Measurements from ENCODE around the gene ZCCHC3.
"Not testable (repeated sequence)": the region's sequence is repeated elsewhere in the genome, so short reads cannot be mapped to it uniquely, and the experiment has no call there.

ZCCHC3 gene, protein sequence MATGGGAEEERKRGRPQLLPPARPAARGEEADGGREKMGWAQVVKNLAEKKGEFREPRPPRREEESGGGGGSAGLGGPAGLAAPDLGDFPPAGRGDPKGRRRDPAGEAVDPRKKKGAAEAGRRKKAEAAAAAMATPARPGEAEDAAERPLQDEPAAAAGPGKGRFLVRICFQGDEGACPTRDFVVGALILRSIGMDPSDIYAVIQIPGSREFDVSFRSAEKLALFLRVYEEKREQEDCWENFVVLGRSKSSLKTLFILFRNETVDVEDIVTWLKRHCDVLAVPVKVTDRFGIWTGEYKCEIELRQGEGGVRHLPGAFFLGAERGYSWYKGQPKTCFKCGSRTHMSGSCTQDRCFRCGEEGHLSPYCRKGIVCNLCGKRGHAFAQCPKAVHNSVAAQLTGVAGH

DNA sequence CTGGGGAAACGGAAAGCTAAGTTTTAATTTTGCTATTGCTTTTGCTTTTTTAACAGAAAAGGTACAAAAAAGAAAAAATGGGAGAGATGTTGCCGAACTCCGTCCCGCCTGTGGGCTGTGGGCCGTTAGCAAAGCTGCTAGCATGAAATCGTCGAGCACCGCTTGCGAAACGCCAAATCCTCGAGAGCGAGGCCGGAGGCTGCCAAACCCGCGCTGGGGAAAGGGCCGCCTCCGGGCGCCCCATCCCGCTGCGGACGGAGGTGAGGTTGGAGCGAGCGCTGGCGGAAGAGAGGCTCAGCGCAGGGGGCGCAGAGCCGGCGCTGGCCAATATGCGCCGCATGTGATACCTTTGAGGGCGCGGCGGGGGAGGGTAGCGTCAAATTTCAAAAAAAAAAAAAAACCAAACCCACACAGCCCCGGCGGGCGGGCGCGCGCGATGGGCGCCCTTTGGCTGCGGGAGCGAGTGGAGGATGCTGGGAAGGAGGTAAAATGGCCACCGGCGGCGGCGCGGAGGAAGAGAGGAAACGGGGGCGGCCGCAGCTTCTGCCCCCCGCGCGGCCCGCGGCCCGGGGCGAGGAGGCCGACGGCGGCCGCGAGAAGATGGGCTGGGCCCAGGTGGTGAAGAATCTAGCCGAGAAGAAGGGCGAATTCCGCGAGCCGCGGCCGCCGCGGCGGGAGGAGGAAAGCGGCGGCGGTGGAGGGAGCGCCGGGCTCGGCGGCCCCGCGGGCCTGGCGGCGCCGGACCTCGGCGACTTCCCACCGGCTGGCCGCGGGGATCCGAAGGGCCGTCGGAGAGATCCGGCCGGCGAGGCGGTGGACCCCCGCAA, at the start of gene ZCCHC3:
TSS of gene ZCCHC3 (plus strand) at position 473 of the 827 bp plus-strand sequence. CDS start at position 490, 17 bp downstream.
- DNase-seq (ENCODE audit: insufficient read length, low spot score): peak; percentile 88
- FAIRE-seq: no peak

DNA sequence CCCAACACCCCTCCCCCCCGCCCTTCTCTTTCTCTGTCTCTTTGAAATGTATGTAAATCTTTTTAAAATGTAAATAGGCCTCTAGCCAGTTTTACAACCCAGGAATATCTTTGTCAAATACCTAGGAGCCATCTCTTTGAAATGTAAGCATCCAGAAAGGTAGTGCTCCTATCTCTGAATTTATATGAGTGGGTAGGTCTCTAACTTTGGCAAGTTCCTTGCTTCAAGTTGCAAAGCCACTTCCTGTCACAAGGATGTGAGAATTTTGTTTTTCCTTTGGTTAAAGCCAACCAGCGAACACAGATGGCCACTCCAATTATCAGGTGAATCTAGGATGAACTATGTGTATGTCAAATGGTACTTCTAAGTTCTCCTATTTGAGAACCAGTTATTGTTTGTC, 46.0 kb upstream of the ZCCHC3 start:
- DNase-seq (ENCODE audit: insufficient read length, low spot score) (no peak), FAIRE-seq (no peak)

DNA sequence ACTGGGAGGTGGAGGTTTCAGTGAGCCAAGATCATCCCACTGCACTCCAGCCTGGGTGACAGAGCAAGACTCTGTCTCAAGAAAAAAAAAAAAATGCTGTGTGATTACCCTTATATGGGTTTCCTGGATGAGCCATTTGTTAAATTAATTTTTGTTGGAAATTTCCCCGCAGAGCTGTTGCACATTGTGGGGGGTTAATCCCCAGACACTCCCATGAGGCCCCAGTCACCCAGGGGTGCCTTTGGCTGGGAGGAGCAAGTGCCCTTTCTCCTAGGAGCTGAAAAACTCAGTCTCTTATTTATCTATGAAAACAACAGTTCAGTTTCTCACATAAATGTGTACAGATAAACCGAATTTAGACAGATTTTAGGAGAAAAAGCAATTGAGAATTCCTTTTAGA, 44.6 kb upstream of the ZCCHC3 start:
- FAIRE-seq (no peak), DNase-seq (ENCODE audit: insufficient read length, low spot score) (no peak)

GRCh38 chr20:253447-253846, 43.9 kb upstream of the ZCCHC3 start:
- not testable (repeated sequence) for DNase-seq (ENCODE audit: insufficient read length, low spot score); FAIRE-seq

DNA sequence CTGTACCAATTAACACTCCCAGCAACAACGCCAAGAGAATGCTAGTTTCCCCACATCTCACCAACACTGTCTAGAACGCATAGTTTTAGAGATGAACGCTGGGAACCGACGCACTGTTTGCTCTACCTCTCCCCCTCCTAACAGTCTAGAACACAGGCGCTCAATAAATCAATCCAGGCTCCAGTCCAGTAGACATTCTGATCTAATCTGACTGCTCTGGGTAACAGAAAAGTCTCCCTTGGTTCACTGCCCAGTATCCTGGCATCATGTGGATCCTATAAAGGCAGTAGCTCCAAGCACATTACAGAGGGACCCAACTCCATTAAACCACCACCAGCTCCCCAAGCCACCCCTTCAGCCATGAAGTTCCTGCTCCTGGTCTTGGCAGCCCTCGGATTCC, 40.0 kb upstream of the ZCCHC3 start, which contains the start of gene DEFB132:
TSS of gene DEFB132 (plus strand) at position 306 of the 400 bp plus-strand sequence. CDS start at position 361, 55 bp downstream.
- no peak for FAIRE-seq
- DNase-seq (ENCODE audit: insufficient read length, low spot score): no peak

DNA sequence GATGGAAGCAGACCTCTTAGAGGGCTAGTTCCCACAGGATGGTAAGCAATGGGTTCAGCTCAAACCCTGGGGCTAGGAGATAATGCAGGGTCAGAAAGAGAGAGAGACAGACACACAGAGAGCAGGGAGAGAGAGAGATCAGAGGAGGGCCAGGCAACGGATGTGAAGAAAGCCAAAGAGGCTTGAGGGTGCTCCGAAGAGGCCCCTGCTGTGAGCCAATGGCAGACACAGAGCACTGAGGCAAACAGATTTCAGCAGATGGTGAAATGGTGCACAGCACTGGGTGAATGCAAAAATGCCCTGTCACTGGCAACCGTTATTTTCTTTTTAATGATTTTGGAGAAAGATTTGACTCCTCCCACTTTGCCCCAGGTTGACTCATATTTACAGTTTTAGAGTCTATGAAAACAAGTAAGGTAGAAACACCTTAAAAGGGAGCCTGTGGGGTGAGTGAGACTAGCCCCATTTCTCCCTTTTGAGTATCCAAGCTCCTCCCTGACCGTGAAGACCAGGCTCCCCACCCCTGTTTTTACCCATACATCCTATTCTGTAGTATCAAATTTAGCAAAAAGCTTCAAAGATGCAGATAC, 39.0 kb upstream of the ZCCHC3 start:
- FAIRE-seq (no peak), DNase-seq (ENCODE audit: insufficient read length, low spot score) (no peak)

- no peak for FAIRE-seq
- peak; percentile 51 for DNase-seq (ENCODE audit: insufficient read length, low spot score)
Measured at GRCh38 chr20:258963-259362, 38.4 kb upstream of the ZCCHC3 start.

- DNase-seq (ENCODE audit: insufficient read length, low spot score) (no peak), FAIRE-seq (no peak)
Measured at GRCh38 chr20:259981-260380, 37.4 kb upstream of the ZCCHC3 start.

DNA sequence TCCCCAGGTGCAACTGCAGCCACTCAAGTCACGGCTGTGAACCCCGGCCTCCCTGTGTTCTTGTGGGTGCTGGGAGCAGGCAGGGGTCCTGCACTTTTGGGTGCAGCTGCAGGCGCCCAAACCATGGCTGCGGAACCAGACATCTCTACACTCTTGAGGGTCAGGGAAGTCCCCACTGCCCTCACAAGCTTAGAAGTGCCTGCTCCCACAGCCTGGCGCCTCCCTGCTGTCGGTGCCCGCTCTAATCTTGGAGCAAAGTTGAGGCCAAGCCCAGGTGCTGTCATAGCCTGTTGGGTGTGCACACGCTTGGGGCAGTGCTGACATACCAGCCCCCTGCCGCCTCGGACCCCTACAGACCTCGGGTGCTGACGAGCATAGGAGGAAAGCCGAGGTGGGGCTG, 33.7 kb upstream of the ZCCHC3 start:
- DNase-seq (ENCODE audit: insufficient read length, low spot score) (no peak), FAIRE-seq (no peak)

DNA sequence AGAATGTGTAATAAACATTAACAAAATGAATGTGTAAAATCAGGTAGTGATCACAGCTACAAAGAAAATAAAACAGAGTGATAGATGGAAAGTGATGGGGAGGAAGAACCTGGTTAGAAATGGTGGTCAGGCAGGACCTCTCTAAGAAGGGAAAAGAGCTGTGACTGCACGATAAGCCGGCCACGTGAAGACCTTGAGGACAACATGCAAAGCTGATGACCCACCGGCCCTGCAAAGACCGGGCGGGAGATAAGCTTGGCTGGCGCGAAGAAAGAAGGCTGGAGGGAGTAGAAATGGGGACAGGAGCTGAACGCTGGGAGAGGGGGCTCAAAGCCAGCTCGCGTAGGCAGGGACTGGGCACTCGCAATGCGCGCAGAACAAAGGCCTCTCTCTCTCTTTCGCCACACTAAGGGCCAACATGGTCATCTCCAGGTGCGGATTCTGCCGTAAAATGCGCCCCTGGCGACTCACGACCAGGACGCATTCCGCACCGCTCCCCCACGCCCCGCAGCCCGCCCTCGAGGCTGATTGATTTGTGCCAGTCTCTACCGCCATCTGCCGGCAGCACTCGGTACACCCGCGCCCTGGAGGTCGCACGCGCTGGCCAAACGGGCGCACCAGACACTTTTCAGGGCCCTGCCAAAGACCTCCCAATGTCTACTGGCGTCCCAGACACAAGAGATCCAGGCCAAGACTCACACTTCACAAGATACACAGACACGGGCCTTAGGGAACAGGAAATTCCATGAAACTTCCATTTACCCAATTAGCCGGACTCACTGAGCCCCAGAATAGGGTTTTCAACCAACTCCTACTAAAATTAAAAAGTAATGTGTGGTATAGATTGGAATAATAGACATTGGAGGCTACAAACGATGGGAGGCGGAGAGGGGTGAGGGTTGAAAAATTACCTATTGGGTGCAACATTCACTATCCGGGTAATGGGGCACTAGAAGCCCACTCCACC, 30.5 kb upstream of the ZCCHC3 start:
- DNase-seq (ENCODE audit: insufficient read length, low spot score) (peak; percentile 87), FAIRE-seq (peak; percentile 97)

- FAIRE-seq: no peak
- DNase-seq (ENCODE audit: insufficient read length, low spot score): no peak
Measured at GRCh38 chr20:270517-270916, 26.9 kb upstream of the ZCCHC3 start.

- FAIRE-seq: no peak
Measured at GRCh38 chr20:271069-271468, 26.3 kb upstream of the ZCCHC3 start.

DNA sequence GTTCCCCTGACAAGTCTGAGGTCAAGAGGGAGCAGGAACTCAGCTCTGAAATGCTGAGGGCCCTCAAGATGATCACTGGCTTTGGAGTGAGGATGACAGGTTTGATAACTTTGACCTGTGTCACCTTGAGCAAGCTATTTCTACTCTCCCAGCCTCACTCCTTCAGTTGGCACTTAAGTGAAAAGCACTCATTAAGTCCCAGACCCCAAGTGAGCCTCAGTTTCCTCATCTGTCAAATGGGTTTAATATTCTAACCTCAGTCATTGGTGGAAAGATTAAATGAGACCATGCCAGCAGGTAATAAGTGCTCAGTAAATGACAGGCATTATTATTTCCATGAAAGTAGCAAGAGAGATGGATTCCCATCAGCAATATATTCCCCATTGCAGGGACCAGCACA, 25.8 kb upstream of the ZCCHC3 start:
- FAIRE-seq: no peak
- DNase-seq (ENCODE audit: insufficient read length, low spot score): no peak

More at GRCh38 chr20:271069-271468, 26.3 kb upstream of the ZCCHC3 start:
- no peak for DNase-seq (ENCODE audit: insufficient read length, low spot score)

- DNase-seq (ENCODE audit: insufficient read length, low spot score) (no peak), FAIRE-seq (no peak)
Measured at GRCh38 chr20:272718-273117, 24.7 kb upstream of the ZCCHC3 start.

DNA sequence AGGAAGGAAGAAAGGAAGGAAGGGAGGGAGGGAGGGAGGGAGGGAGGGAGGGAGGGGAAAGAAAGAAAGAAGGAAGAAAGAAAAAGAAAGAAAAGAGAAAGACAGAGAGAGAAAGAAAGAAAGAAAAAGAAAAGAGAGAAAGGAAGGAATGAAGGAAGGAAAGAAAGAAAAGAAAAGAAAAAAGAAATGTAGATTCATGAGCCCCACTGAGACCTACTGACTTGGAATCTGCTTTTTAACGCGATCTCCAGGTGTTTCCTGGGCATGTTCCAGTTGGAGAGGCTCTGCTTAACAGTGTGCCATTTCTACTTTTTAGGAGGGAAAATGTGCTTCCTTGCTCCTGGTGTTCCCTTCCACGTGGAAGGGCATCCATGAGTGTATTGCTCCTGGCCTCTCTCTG, 23.5 kb upstream of the ZCCHC3 start:
- no peak for DNase-seq (ENCODE audit: insufficient read length, low spot score)
- FAIRE-seq: no peak

DNA sequence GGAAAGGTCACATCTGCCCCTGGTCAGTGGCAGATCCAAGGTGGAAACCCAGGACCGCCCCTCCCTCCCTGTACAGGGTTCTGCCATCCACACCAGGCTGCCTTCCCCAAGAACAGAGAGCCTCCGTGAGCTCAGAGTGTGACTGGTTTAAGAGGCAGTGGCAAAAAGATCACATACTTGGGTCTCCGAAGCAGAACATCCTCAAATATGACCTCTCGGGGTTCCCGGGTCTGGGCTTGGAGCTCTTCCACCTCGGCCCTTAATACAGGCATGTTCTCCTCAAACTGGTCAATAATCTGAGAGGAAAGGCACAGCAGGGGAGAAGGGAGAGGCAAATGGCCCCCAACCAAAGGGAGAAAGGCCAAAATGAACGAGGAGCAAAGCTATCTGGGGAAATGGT, 21.6 kb upstream of the ZCCHC3 start:
- no peak for DNase-seq (ENCODE audit: insufficient read length, low spot score)
- FAIRE-seq: no peak

DNA sequence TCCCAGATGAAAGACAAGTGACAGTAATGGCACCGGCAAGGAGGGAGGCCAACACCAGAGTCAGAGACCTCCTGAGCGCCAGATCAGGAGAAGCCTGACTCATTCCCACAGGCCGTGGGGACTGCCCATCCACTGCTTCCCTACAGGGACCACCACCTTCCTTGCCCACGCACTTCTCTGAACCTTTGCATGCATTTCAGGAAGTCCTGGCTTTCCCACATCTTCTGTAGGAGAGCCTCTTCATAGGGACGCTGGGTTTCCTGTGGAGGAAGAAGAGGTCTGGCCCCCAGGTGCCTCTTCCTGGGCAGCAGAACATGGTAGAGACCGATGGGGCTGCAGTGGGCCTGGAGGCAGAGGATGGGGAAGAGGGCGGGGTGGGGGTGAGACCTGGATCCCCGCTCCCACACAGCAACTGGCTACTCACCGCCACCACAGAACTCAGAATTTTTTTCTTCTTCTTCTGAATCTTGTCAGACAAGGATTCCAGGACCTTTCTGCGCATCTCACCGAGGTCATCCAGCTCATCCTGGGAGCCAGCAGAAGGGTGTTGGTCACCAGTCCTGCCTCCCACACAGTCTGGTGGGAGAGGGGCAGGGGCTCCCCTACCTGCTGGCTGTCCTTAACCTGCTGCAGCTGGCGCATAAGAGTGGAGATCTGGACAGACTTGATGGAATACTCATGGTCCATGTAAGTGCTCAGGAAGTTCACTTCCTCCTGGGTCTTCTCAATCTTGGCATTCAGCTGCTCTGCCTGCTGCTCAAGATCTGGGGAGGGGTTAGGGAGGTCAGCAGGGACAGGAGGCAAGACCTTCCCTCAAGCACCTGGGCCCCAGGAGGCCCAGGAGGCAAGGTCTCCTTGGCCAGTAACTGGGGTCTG, 20.5 kb upstream of the ZCCHC3 start:
- DNase-seq (ENCODE audit: insufficient read length, low spot score) (no peak), FAIRE-seq (no peak)

GRCh38 chr20:277496-277781, 19.9 kb upstream of the ZCCHC3 start:
- DNase-seq (ENCODE audit: insufficient read length, low spot score) (no peak), FAIRE-seq (no peak)

DNA sequence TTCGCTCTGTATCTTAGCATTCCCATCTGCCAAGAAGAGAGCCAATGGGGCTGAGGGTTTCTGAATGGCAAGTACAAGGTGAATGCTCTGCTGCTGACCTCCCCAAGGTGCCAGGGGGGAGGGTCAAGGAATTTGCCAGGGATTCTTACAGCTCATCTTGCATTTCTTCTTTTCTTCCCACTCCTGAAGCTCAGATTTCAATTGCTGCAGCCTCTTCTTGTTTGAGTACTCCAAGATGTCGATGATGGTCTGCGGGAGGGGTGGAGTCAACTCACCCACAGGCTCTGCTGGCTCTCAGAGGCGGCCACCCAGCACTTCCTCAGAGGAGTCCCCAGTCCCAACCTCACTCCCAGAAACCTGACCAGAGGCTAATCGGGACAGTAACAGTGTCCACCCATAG, 19.2 kb upstream of the ZCCHC3 start:
- DNase-seq (ENCODE audit: insufficient read length, low spot score) (no peak), FAIRE-seq (no peak)
